HG02885 (cell line): ENCODE results near the gene MVB12B.

Experiments used
- ATAC-seq: cut with Tn5 transposase; IDR thresholded peaks from one replicate; pipeline ENCODE4 v1.9.1; 2021; ENCODE audit warnings: mild to moderate bottlenecking; ENCODE audit not compliant: unreplicated experiment, poor library complexity

Gene MVB12B

DNA sequence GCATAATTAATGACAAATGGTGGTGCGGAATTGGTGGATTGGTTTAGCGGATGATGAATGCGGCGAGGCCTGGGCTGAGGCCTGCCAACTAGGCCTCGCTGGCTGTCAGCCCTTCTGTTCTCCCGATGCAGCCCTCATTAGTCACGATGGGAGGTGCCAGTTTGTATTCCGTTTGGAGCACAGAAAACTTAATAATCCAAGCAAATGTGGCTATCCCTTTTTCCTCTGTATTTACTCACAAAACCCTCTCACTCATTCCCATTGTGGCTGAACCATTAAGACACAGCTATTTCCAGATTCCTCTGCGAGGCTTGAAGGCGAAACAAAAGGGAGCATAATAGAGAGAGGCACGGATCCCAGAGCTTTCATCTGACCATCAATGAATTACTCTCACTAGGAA is 114.3 kb downstream of the MVB12B start:
- ATAC-seq = no peak

GRCh38 chr9:126442636-126443035 is 116.0 kb downstream of the MVB12B start:
- no peak for ATAC-seq

- no peak for ATAC-seq
Observed at GRCh38 chr9:126443144-126443543, 116.5 kb downstream of the MVB12B start.

- ATAC-seq = no peak
Observed at GRCh38 chr9:126448136-126448535, 121.5 kb downstream of the MVB12B start.

GRCh38 chr9:126448865-126449577 is 122.4 kb downstream of the MVB12B start:
- no peak for ATAC-seq

DNA sequence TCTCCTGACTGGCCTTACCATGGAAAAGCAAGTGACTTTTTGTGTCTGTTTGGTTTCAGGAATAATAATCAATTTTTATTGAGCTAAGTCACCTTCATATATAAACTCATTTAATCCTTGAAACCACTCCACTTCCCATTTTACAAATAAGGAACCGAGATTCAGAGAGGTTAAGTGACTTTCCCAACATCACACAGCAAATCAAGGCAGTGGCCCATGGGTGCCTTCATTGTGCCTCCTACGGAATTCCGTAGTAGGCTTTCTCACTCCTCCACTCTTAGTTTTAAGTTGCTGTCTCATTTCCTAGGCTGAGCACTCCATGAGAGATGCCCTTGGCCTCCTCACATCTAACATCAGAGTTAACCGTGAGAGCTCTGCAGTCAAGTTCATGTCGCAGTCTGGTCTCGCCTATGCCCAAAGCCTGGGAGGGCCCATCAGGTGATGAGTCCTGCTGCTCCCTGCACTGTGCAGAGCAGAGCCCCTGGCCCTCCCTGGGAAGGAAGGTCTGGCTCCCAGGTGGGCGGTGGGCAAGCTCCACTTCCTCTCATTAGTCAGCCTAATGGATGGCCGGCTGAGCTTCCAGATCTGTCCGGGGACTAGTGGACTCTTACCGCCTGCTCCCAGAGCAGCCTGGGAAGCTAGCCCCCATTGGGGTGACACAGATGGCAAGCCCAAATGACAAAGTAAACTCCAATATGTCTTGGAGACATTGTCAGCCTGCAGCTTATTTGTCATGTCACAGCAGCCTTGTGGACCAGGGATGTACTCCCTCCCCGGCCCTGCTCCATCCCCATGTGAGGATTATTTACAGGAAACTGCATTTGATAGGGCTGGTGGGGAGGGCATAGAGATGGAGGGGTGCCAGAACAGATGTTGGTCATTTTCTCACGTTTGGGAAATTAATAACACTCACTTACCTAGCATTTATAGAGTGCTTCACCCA is 123.4 kb downstream of the MVB12B start:
- no peak for ATAC-seq

GRCh38 chr9:126450668-126451205 is 124.1 kb downstream of the MVB12B start:
- no peak for ATAC-seq

GRCh38 chr9:126451316-126451885 is 124.8 kb downstream of the MVB12B start:
- ATAC-seq = no peak

DNA sequence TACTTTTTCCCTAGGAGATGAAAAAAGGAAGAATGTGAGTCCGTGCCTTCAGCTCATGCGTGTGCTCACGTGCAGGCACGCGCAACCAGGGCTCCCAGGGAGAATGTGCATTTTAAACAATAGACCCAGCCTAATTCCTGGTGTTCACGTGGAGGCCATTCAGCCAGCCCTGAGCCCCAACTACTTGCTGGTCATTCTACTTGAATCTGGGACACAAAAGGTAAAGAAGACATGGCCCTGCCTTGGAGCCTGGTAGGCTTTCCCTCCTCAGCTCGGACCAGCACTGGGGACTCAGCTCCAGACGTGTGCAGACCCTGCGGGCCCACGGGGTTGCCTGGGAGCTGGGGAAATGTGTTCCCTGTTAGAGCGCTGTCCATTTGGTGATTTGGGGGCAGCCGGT is 125.5 kb downstream of the MVB12B start:
- no peak for ATAC-seq

DNA sequence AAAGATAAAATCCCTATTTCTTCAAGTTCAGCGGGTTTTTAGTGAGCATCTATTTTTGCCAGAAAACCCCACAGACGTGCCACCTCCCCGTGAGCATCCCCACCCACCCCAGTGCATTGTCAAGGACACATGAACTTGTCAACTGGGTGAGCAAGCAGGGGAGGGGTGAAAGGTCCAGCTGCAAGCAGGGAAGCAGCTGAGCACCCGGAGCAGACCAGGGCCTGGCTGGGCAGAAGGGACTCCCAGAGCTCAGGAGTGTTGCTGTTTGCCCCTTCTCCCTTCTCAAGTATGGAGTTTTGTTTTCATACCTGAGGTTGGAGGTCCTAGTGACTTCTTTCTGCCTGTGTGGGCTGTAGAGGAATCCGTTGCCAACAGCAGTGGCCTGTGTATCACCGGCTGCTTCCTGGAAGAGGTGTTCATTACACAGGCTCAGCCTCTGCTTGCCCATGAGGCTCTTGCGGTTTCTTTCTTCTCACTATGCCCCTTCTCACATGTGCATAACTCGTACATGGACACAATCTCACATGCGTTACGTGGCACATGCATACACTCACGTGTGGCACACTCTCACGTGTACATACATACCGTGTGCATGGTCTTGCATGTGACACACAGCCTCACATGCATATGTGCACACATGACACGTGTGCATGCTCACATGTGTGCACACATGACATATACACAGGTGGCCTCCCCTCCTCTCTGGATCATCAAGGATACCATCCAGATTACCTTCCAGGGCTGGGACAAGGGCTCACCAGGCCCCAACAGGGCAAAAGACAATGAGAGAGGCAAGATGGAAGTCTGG is 126.7 kb downstream of the MVB12B start:
- no peak for ATAC-seq

- ATAC-seq = no peak
Observed at GRCh38 chr9:126454215-126454614, 127.6 kb downstream of the MVB12B start.

GRCh38 chr9:126454795-126455194 is 128.2 kb downstream of the MVB12B start:
- ATAC-seq = no peak

GRCh38 chr9:126456441-126457174 is 130.0 kb downstream of the MVB12B start:
- ATAC-seq = no peak

GRCh38 chr9:126457175-126457547 is 130.5 kb downstream of the MVB12B start:
- ATAC-seq = no peak

DNA sequence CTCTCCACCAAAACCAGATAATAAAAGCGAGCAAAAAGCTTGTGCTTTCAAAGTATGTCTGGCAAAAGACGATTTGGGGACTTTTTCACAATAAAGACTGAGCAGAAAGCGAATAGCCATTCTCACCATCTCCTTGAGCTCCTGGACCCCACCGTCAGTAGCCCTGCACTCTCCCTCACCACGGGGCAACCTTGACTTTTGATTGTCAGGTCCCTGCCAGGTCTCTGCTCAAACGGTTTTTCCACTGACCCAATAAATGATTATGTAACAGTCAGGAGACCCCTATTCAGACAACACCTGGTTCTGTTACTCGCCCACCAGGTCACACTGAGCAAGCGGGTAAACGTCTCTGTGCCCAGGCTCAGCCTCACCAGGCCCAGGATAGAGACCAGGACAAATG is 131.3 kb downstream of the MVB12B start:
- no peak for ATAC-seq

GRCh38 chr9:126459126-126459525 is 132.5 kb downstream of the MVB12B start:
- no peak for ATAC-seq

DNA sequence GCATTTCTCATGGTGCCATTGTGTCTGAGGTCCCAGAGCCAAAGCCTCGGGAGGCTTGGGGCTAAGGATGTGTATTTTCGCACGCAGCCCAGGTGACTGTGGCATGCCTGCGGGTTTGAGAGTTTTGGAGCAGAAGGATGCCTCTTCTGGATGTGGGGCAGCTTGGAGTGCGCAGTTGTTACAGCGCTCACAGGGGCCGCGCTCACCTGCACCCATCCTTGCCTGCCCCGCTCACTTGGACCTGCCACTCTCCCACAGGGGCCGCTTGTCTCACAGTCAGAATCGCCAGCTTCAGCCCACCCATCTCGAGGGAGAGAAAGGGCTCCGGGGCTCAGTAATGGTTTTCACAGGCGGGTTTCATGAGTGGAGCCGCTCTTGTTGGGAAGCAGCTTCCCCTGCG is 132.9 kb downstream of the MVB12B start:
- no peak for ATAC-seq

GRCh38 chr9:126459965-126460843 is 133.6 kb downstream of the MVB12B start:
- no peak for ATAC-seq

DNA sequence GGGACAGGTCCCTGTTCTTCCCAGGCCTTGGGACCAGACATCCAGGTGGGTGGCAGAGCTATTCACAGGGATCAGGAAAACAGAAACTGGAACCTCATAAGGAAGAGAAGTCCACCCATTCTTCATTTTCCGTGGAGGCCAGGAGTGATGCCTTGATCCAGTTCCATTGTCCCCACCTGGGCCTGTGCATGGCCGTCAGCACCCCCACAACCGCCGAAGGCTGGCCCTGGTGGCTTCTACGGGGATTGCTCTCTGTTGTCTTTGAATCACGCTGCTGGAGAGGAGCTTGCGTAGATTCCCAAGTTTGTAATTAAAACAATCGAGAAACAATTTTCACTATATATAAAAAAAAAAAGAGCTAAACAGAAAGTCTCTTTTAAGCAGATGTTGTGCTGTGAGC is 134.4 kb downstream of the MVB12B start:
- no peak for ATAC-seq
